CD4-positive, CD25-positive, alpha-beta regulatory T cell (primary cell): Measurements from ENCODE around the gene PRKCA. TPM values are rescaled to one million over a fixed set of nuclear protein-coding genes. Genes with fewer than 3 reads are reported as not detected.

ENCODE experiments used
- ATAC-seq, 2 donors: fragments of 150-1000 bp; cut with Tn5 transposase; one replicate each; pipeline ENCODE4 v1.10.0; 2021; ENCODE audit warnings: low read depth in 2 of 2, moderate number of reproducible peaks in 2 of 2, moderate library complexity in 1 of 2
- DNase-seq, 3 donors: peaks; one replicate each; pipeline versions ENCODE4 v3.0.0 to v3.0.0-alpha.2; 2012 to 2022; ENCODE audit warnings: mixed read lengths in 1 of 3
- H3K27ac ChIP-seq: one replicate; pipeline ENCODE4 v1.7.0; 2013; ENCODE audit warnings: mild to moderate bottlenecking, low read length; ENCODE audit not compliant: insufficient read depth, poor library complexity, severe bottlenecking
- H3K27me3 ChIP-seq: one replicate; pipeline ENCODE4 v1.7.0; 2013; ENCODE audit warnings: low read length; ENCODE audit not compliant: control insufficient read depth, insufficient read depth
- H3K36me3 ChIP-seq: one replicate; pipeline ENCODE4 v1.7.0; 2013; ENCODE audit warnings: mild to moderate bottlenecking, low read length, moderate library complexity; ENCODE audit not compliant: control insufficient read depth, insufficient read depth
- H3K4me1 ChIP-seq: 2 replicates; pipeline ENCODE4 v1.7.0; 2013; ENCODE audit warnings: mild to moderate bottlenecking, low read length; ENCODE audit not compliant: insufficient read depth, control insufficient read depth, poor library complexity, severe bottlenecking
- H3K4me3 ChIP-seq: one replicate; pipeline ENCODE4 v1.7.0; 2013; ENCODE audit warnings: low read depth, mild to moderate bottlenecking, low read length, moderate library complexity
- H3K9me3 ChIP-seq, 2 experiments: 1 replicate in 1 of 2; 2 replicates in 1 of 2; pipeline ENCODE4 v1.7.0; 2013; ENCODE audit warnings: low read length in 2 of 2, mild to moderate bottlenecking in 1 of 2, moderate library complexity in 1 of 2; ENCODE audit not compliant: control insufficient read depth in 2 of 2
- H3K27ac Mint-ChIP-seq, 3 donors: one replicate each; pipeline ENCODE4 v1.8.0; 2020 to 2022; ENCODE audit warnings: mild to moderate bottlenecking in 3 of 3, mixed read lengths in 3 of 3, moderate library complexity in 2 of 3
- H3K27me3 Mint-ChIP-seq: one replicate; pipeline ENCODE4 v1.8.0; 2022; ENCODE audit warnings: mild to moderate bottlenecking, mixed read lengths
- H3K36me3 Mint-ChIP-seq: one replicate; pipeline ENCODE4 v1.8.0; 2020; ENCODE audit warnings: mixed read lengths
- H3K4me1 Mint-ChIP-seq, 4 donors: one replicate each; pipeline ENCODE4 v1.8.0; 2020 to 2022; ENCODE audit warnings: mixed read lengths in 4 of 4, mild to moderate bottlenecking in 1 of 4
- H3K4me3 Mint-ChIP-seq, 4 donors: one replicate each; pipeline ENCODE4 v1.8.0; 2020 to 2022; ENCODE audit warnings: mild to moderate bottlenecking in 4 of 4, mixed read lengths in 4 of 4, moderate library complexity in 3 of 4
- H3K9me3 Mint-ChIP-seq, 7 donors: one replicate each; pipeline ENCODE4 v1.8.0; 2020 to 2022; ENCODE audit warnings: mixed read lengths in 7 of 7, mild to moderate bottlenecking in 3 of 7, moderate library complexity in 2 of 7
- polyA plus RNA-seq, 4 donors: library from polyadenylated mRNA; unstranded; fragments of 300-500 nt; fragmentation: Illumina TruSeq; gene quantifications; one replicate each; pipeline ENCODE4 v1.2.3, GENCODE V29; 2021
- total RNA-seq: library from RNA; stranded (reverse); gene quantifications from one replicate; pipeline ENCODE4 v1.2.3, GENCODE V29; 2022

Gene PRKCA
- total and polyA plus RNA-seq, 5 donors from 2014 or later = 0.60 to 84.0 (median 2.0) TPM

GRCh38 chr17:66518108-66518507, 215.7 kb downstream of the PRKCA start:
- no peak overlapping the region for H3K4me3 Mint-ChIP-seq
- peaks cover 21% of the 10 kb centered on the region for H3K36me3 Mint-ChIP-seq
- DNase-seq = no peak
- ATAC-seq = no peak
- peaks cover 12 to 47% (median 26%) of the 10 kb centered on the region in 4 donors for H3K4me1 Mint-ChIP-seq
- H3K9me3 ChIP-seq = no peaks in the 10 kb centered on the region
- H3K27ac ChIP-seq = no peak overlapping the region
- no peaks in the 10 kb centered on the region for H3K27me3 ChIP-seq
- H3K36me3 ChIP-seq = no peaks in the 10 kb centered on the region
- H3K4me1 ChIP-seq = no peaks in the 10 kb centered on the region
- no peaks in the 10 kb centered on the region for H3K27me3 Mint-ChIP-seq
- peak overlapping the region in 2 of 3 donors; percentile 15 to 39 for H3K27ac Mint-ChIP-seq
- H3K4me3 ChIP-seq = no peak overlapping the region
- H3K9me3 Mint-ChIP-seq = peaks cover 0 to 1% (median 0%) of the 10 kb centered on the region in 7 donors

- no peak overlapping the region for H3K4me3 ChIP-seq
- no peaks in the 10 kb centered on the region for H3K36me3 ChIP-seq
- peaks cover 12 to 49% (median 24%) of the 10 kb centered on the region in 4 donors for H3K4me1 Mint-ChIP-seq
- H3K4me1 ChIP-seq = no peaks in the 10 kb centered on the region
- H3K27ac Mint-ChIP-seq = peak overlapping the region in 2 of 3 donors; percentile 4 to 39
- no peaks in the 10 kb centered on the region for H3K27me3 Mint-ChIP-seq
- H3K9me3 Mint-ChIP-seq = peaks cover 0 to 1% (median 0%) of the 10 kb centered on the region in 7 donors
- ATAC-seq (no peak), DNase-seq (no peak)
- H3K9me3 ChIP-seq = no peaks in the 10 kb centered on the region
- H3K4me3 Mint-ChIP-seq = no peak overlapping the region
- peaks cover 26% of the 10 kb centered on the region for H3K36me3 Mint-ChIP-seq
- H3K27me3 ChIP-seq = no peaks in the 10 kb centered on the region
- H3K27ac ChIP-seq = no peak overlapping the region
Measured at GRCh38 chr17:66518677-66519076, 216.3 kb downstream of the PRKCA start.

GRCh38 chr17:66519154-66519553, 216.7 kb downstream of the PRKCA start:
- H3K27ac ChIP-seq = no peak overlapping the region
- no peaks in the 10 kb centered on the region for H3K27me3 ChIP-seq
- H3K36me3 ChIP-seq = no peaks in the 10 kb centered on the region
- ATAC-seq = no peak
- Mint-ChIP-seq H3K27ac (peak overlapping the region in 2 of 3 donors; percentile 4 to 39), H3K4me1 (peaks cover 12 to 48% (median 23%) of the 10 kb centered on the region in 4 donors), H3K9me3 (peaks cover 0 to 1% (median 0%) of the 10 kb centered on the region in 7 donors), H3K4me3 (no peak overlapping the region), H3K36me3 (peaks cover 26% of the 10 kb centered on the region), H3K27me3 (no peaks in the 10 kb centered on the region)
- no peaks in the 10 kb centered on the region for H3K9me3 ChIP-seq
- no peak overlapping the region for H3K4me3 ChIP-seq
- DNase-seq = no peak
- no peaks in the 10 kb centered on the region for H3K4me1 ChIP-seq

DNA sequence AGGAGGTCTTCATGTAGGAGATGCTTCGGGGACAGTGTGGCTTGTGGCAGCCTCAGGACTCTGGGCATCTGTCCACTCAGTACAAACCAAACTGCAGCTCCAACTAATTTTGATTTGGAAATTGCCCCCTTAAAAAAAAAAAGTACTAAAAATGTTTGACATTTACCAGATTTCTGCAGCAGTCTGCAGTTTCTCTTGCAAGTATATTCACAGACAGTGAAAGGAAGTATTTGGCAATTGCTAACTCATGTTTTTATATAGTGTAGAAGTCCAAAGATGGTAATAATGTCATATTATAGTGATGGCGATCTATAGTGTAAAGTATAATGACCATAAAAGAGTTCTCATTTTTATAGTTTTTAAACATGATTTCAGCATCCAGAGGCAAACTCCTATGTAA, 218.6 kb downstream of the PRKCA start:
- Histone ChIP-seq H3K9me3 (no peaks in the 10 kb centered on the region), H3K36me3 (no peaks in the 10 kb centered on the region), H3K4me3 (no peak overlapping the region), H3K27ac (no peak overlapping the region), H3K27me3 (no peaks in the 10 kb centered on the region), H3K4me1 (no peaks in the 10 kb centered on the region)
- no peak overlapping the region for H3K4me3 Mint-ChIP-seq
- H3K27me3 Mint-ChIP-seq = no peaks in the 10 kb centered on the region
- peaks cover 0 to 4% (median 0%) of the 10 kb centered on the region in 7 donors for H3K9me3 Mint-ChIP-seq
- ATAC-seq = no peak
- peaks cover 12 to 46% (median 28%) of the 10 kb centered on the region in 4 donors for H3K4me1 Mint-ChIP-seq
- no peak for DNase-seq
- H3K27ac Mint-ChIP-seq = peak overlapping the region in 1 of 3 donors; percentile 56
- H3K36me3 Mint-ChIP-seq = peaks cover 25% of the 10 kb centered on the region

DNA sequence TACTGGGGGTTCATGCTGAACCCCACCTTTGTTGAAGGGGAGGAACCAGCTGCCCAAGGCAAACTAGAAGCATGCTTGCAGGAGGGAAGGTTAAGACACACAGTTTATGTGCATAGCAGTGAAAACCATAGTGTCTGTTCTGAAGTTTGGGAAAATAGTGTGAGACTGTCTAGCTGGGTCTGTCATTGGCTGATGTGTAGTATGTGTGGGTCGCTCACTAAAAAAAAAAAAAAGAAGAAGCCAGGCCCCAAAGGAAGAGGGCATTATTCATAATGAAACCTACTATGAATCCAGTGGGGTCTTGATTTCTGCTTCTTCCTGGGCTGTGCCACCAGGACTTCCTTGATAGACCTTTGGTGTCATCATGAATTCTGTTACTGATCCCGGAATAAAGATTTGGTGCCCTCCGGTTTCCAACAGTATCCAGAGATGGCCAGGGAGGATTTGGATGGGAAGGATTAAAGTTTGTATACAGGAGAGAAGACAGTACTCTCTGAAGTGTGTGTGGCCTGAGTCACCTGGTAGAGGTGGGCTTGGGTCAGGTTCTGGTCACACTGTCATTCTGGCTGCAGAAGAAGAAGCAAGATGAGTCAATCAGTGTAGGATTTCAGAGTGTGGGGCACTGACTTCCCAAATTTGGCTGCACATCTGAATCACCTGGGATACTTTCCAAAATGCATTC, 220.3 kb downstream of the PRKCA start:
- no peak for ATAC-seq
- no peak for DNase-seq
- peak overlapping the region in 1 of 3 donors; percentile 63 for H3K27ac Mint-ChIP-seq
- no peak overlapping the region for H3K4me3 Mint-ChIP-seq
- H3K27ac ChIP-seq = no peak overlapping the region
- H3K4me1 ChIP-seq = no peaks in the 10 kb centered on the region
- no peaks in the 10 kb centered on the region for H3K36me3 ChIP-seq
- H3K9me3 Mint-ChIP-seq = peaks cover 0 to 4% (median 0%) of the 10 kb centered on the region in 7 donors
- no peaks in the 10 kb centered on the region for H3K27me3 ChIP-seq
- H3K36me3 Mint-ChIP-seq = peaks cover 25% of the 10 kb centered on the region
- H3K4me1 Mint-ChIP-seq = peaks cover 12 to 48% (median 25%) of the 10 kb centered on the region in 4 donors
- H3K9me3 ChIP-seq = no peaks in the 10 kb centered on the region
- no peaks in the 10 kb centered on the region for H3K27me3 Mint-ChIP-seq
- no peak overlapping the region for H3K4me3 ChIP-seq

DNA sequence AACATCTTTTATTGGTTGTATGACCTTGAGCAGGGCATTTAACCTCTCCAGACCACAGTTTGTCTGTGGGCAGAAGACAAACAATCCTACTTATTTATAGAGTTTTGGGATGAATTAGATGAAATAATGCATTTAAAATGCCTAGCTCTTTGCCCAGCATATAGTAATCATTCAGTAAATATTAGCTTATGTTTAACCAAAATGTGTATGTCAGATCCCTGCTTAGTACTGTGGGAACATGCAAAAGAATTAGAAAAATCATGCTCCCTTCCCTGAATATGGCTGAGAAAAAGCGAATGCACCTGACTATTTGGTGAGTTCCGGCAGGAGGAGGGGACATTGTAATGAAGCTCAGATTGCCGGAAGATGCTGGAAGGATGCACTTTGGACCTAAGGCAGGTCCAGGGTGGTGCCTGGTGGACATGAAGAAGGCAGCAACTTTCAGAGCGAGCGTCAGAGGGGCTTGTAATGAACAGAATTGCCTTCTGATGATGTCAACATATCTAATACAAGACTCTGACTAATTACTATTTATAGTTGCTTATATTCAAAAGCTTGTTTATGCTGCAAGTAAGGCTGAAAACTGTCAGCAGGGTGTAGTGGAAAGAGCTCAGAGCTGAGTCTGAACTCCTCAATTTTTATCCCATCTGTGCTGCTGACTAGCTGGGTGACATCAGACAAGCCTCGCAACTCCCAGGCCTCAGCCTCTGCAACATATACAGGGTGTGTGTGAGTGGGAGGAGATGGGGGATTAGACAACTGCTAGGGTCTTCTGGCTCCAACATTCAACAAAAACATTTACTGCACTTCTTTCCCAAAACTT, 221.2 kb downstream of the PRKCA start:
- Mint-ChIP-seq H3K4me3 (no peak overlapping the region), H3K9me3 (peaks cover 0 to 4% (median 0%) of the 10 kb centered on the region in 7 donors), H3K4me1 (peaks cover 10 to 49% (median 23%) of the 10 kb centered on the region in 4 donors), H3K27me3 (no peaks in the 10 kb centered on the region), H3K27ac (no peak overlapping the region), H3K36me3 (peaks cover 25% of the 10 kb centered on the region)
- no peaks in the 10 kb centered on the region for H3K27me3 ChIP-seq
- H3K9me3 ChIP-seq = no peaks in the 10 kb centered on the region
- H3K4me3 ChIP-seq = no peak overlapping the region
- no peak for DNase-seq
- H3K27ac ChIP-seq = no peak overlapping the region
- no peaks in the 10 kb centered on the region for H3K4me1 ChIP-seq
- H3K36me3 ChIP-seq = no peaks in the 10 kb centered on the region
- no peak for ATAC-seq

DNA sequence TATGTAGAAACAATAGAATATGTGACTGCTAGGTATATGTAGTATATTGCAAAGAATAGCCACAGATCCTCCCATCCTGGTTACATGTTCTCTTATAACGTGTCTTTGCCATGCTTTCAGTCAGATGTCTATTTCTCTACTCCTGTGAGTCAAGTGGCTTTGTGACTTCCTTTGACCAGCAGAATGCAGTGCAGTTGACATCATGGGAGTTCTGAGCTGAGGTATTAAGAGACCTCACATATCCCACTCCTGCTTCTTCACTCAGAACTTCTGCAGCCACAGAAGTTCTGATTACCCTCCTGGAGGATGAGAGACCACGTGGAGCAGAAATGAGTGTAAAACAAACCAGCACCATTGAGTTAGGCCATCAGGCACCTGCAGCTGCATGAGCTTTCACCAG, 222.5 kb downstream of the PRKCA start:
- DNase-seq = no peak
- peaks cover 0 to 4% (median 0%) of the 10 kb centered on the region in 7 donors for H3K9me3 Mint-ChIP-seq
- H3K4me1 Mint-ChIP-seq = peaks cover 6 to 47% (median 22%) of the 10 kb centered on the region in 4 donors
- H3K4me1 ChIP-seq = no peaks in the 10 kb centered on the region
- peaks cover 24% of the 10 kb centered on the region for H3K36me3 Mint-ChIP-seq
- ATAC-seq = no peak
- H3K9me3 ChIP-seq = no peaks in the 10 kb centered on the region
- H3K27me3 ChIP-seq = no peaks in the 10 kb centered on the region
- no peaks in the 10 kb centered on the region for H3K27me3 Mint-ChIP-seq
- no peak overlapping the region for H3K4me3 ChIP-seq
- H3K27ac Mint-ChIP-seq = no peak overlapping the region
- no peak overlapping the region for H3K27ac ChIP-seq
- no peaks in the 10 kb centered on the region for H3K36me3 ChIP-seq
- no peak overlapping the region for H3K4me3 Mint-ChIP-seq
